ENCODE data around the gene PRKCZ. TPM values are rescaled to one million over a fixed set of nuclear protein-coding genes. Genes with fewer than 3 reads are reported as not detected.

Gene PRKCZ
- total RNA-seq = 30.5 and 33.7 TPM in 2 replicates

GRCh38 chr1:2049718-2050431 lies at the start of gene PRKCZ:
Gene PRKCZ (plus strand): TSS chr1:2050411. CDS start chr1:2050631, 220 bp downstream.

GRCh38 chr1:2003541-2004131 lies 46.6 kb upstream of the PRKCZ start, which contains the start of gene CFAP74:
Gene CFAP74 (minus strand): TSS chr1:2003786. CDS start chr1:1990956, 12,830 bp downstream.

GRCh38 chr1:2019172-2019543 lies 31.1 kb upstream of the PRKCZ start, which contains the start of gene GABRD:
Gene GABRD (plus strand): TSS chr1:2019345. CDS start chr1:2019424, 79 bp downstream.

GRCh38 chr1:2194319-2194897 lies 144.2 kb downstream of the PRKCZ start, which contains the start of gene FAAP20:
Gene FAAP20 (minus strand): TSS chr1:2194772. CDS start chr1:2194749, 23 bp downstream.

GRCh38 chr1:2228157-2228594 lies 178.0 kb downstream of the PRKCZ start, which contains the start of gene SKI:
Gene SKI (plus strand): TSS chr1:2228319. CDS start chr1:2228767, 448 bp downstream.

Other genes with a start within 250 kb of the PRKCZ start
- 91.6 and 113 TPM in 2 replicates for gene GNB1, start 159.3 kb upstream of the PRKCZ start, total RNA-seq
- gene CALML6, start 135.2 kb upstream of the PRKCZ start, total RNA-seq = 0.43 TPM in 1 of 2 replicates, not detected in the other
- 1.9 and 8.5 TPM in 2 replicates for gene TMEM52, start 131.1 kb upstream of the PRKCZ start, total RNA-seq
- not detected in 2 replicates for gene CFAP74, start 46.6 kb upstream of the PRKCZ start, total RNA-seq
- 0.24 TPM in 1 of 2 replicates, not detected in the other for gene GABRD, start 31.1 kb upstream of the PRKCZ start, total RNA-seq
- 29.2 and 38.4 TPM in 2 replicates for gene FAAP20, start 144.4 kb downstream of the PRKCZ start, total RNA-seq
- gene SKI, start 177.9 kb downstream of the PRKCZ start, total RNA-seq = 16.1 and 19.8 TPM in 2 replicates

Measured in tracheal epithelial cell (primary cell).